ENCODE data around the gene PIGT. TPM values are rescaled to one million over a fixed set of nuclear protein-coding genes. Genes with fewer than 3 reads are reported as not detected.

PIGT gene
- total and polyA plus RNA-seq, 2 of the 13 experiments (the other 11 are each of a cell fraction or from before 2014, with no cell fraction given) = 65.9 to 74.1 TPM

DNA sequence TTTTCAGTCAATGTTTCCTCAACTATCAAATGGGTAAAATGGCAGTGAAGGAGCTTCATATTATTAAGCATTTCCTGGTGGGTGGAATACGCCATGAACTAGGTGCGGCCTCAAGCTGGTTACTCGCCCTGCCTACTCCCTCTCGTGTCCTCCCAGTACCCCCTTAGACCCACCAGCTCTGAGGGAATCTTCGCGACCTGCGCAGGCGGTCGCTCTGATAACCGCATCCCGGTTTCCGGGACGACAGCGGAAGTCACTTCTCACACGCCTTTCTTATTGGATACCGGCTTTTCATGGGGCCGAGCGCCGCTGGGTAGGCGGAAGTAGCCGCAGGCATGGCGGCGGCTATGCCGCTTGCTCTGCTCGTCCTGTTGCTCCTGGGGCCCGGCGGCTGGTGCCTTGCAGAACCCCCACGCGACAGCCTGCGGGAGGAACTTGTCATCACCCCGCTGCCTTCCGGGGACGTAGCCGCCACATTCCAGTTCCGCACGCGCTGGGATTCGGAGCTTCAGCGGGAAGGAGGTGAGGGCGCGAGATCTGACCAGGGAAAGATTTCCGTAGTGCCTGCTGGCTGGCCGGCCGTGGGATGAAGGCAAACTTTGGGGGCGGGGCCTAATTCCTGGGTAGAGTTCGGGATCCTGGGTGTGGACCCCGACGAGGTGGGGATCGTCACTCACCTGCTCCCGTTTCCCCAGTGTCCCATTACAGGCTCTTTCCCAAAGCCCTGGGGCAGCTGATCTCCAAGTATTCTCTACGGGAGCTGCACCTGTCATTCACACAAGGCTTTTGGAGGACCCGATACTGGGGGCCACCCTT, at the start of gene PIGT (continued):
- TF ChIP-seq, protein P1, sequence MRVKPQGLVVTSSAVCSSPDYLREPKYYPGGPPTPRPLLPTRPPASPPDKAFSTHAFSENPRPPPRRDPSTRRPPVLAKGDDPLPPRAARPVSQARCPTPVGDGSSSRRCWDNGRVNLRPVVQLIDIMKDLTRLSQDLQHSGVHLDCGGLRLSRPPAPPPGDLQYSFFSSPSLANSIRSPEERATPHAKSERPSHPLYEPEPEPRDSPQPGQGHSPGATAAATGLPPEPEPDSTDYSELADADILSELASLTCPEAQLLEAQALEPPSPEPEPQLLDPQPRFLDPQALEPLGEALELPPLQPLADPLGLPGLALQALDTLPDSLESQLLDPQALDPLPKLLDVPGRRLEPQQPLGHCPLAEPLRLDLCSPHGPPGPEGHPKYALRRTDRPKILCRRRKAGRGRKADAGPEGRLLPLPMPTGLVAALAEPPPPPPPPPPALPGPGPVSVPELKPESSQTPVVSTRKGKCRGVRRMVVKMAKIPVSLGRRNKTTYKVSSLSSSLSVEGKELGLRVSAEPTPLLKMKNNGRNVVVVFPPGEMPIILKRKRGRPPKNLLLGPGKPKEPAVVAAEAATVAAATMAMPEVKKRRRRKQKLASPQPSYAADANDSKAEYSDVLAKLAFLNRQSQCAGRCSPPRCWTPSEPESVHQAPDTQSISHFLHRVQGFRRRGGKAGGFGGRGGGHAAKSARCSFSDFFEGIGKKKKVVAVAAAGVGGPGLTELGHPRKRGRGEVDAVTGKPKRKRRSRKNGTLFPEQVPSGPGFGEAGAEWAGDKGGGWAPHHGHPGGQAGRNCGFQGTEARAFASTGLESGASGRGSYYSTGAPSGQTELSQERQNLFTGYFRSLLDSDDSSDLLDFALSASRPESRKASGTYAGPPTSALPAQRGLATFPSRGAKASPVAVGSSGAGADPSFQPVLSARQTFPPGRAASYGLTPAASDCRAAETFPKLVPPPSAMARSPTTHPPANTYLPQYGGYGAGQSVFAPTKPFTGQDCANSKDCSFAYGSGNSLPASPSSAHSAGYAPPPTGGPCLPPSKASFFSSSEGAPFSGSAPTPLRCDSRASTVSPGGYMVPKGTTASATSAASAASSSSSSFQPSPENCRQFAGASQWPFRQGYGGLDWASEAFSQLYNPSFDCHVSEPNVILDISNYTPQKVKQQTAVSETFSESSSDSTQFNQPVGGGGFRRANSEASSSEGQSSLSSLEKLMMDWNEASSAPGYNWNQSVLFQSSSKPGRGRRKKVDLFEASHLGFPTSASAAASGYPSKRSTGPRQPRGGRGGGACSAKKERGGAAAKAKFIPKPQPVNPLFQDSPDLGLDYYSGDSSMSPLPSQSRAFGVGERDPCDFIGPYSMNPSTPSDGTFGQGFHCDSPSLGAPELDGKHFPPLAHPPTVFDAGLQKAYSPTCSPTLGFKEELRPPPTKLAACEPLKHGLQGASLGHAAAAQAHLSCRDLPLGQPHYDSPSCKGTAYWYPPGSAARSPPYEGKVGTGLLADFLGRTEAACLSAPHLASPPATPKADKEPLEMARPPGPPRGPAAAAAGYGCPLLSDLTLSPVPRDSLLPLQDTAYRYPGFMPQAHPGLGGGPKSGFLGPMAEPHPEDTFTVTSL (CRISPR knock-in tag; IDR thresholded peaks at IDR 0.05; ENCODE audit: borderline replicate concordance) = peak; percentile 64; the same call in 1 of the 2 replicates
- TF ChIP-seq GTF3A (CRISPR knock-in tag; conservative IDR thresholded peaks at IDR 0.05) (no peak), ZFY (CRISPR knock-in tag; IDR thresholded peaks at IDR 0.05) (peak; percentile 91), ZNF501 (CRISPR knock-in tag; IDR thresholded peaks at IDR 0.05) (peak; percentile 100), RELA (CRISPR knock-in tag; IDR thresholded peaks at IDR 0.05) (peak; percentile 50; the same call in 1 of the 2 replicates), ARID2 (CRISPR knock-in tag; IDR thresholded peaks at IDR 0.05; ENCODE audit: borderline replicate concordance) (no peak; the same call in 1 of the 2 replicates), IKZF4 (CRISPR knock-in tag; IDR thresholded peaks at IDR 0.05; ENCODE audit: borderline replicate concordance, low read depth, not compliant biosample characterization) (peak; percentile 65)
- TF ChIP-seq, protein P2, sequence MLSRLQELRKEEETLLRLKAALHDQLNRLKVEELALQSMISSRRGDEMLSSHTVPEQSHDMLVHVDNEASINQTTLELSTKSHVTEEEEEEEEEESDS (CRISPR knock-in tag; IDR thresholded peaks at IDR 0.05; ENCODE audit: borderline replicate concordance) = no peak
- TF ChIP-seq, protein P3, sequence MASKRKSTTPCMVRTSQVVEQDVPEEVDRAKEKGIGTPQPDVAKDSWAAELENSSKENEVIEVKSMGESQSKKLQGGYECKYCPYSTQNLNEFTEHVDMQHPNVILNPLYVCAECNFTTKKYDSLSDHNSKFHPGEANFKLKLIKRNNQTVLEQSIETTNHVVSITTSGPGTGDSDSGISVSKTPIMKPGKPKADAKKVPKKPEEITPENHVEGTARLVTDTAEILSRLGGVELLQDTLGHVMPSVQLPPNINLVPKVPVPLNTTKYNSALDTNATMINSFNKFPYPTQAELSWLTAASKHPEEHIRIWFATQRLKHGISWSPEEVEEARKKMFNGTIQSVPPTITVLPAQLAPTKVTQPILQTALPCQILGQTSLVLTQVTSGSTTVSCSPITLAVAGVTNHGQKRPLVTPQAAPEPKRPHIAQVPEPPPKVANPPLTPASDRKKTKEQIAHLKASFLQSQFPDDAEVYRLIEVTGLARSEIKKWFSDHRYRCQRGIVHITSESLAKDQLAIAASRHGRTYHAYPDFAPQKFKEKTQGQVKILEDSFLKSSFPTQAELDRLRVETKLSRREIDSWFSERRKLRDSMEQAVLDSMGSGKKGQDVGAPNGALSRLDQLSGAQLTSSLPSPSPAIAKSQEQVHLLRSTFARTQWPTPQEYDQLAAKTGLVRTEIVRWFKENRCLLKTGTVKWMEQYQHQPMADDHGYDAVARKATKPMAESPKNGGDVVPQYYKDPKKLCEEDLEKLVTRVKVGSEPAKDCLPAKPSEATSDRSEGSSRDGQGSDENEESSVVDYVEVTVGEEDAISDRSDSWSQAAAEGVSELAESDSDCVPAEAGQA (IDR thresholded peaks at IDR 0.05; ENCODE audit: low read depth) = peak; percentile 94
- TF ChIP-seq, protein P3 (CRISPR knock-in tag; IDR thresholded peaks at IDR 0.05; ENCODE audit: borderline replicate concordance) = no peak
- TF ChIP-seq, protein P4, sequence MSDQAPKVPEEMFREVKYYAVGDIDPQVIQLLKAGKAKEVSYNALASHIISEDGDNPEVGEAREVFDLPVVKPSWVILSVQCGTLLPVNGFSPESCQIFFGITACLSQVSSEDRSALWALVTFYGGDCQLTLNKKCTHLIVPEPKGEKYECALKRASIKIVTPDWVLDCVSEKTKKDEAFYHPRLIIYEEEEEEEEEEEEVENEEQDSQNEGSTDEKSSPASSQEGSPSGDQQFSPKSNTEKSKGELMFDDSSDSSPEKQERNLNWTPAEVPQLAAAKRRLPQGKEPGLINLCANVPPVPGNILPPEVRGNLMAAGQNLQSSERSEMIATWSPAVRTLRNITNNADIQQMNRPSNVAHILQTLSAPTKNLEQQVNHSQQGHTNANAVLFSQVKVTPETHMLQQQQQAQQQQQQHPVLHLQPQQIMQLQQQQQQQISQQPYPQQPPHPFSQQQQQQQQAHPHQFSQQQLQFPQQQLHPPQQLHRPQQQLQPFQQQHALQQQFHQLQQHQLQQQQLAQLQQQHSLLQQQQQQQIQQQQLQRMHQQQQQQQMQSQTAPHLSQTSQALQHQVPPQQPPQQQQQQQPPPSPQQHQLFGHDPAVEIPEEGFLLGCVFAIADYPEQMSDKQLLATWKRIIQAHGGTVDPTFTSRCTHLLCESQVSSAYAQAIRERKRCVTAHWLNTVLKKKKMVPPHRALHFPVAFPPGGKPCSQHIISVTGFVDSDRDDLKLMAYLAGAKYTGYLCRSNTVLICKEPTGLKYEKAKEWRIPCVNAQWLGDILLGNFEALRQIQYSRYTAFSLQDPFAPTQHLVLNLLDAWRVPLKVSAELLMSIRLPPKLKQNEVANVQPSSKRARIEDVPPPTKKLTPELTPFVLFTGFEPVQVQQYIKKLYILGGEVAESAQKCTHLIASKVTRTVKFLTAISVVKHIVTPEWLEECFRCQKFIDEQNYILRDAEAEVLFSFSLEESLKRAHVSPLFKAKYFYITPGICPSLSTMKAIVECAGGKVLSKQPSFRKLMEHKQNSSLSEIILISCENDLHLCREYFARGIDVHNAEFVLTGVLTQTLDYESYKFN (CRISPR knock-in tag; conservative IDR thresholded peaks at IDR 0.05) = peak; percentile 45

All from HepG2 (cell line).